CD8-positive, alpha-beta memory T cell (primary cell): Measurements from ENCODE around the gene QPCT. TPM values are rescaled to one million over a fixed set of nuclear protein-coding genes. Genes with fewer than 3 reads are reported as not detected.

Experiments
- CTCF ChIA-PET: fragments of 350-600 bp; sonication (Branson Sonifier 250); formaldehyde crosslinking; loops from one replicate; lab custom pipeline; 2021; ENCODE audit warnings: antibody characterized with exemption; lab: Charles Lee
- POLR2A ChIA-PET: fragments of 350-600 bp; sonication (Branson Sonifier 250); formaldehyde crosslinking; loops from one replicate; lab custom pipeline; 2021; ENCODE audit warnings: antibody characterized with exemption; lab: Charles Lee
- DNase-seq, 5 donors: peaks; one replicate each; pipeline versions ENCODE4 v3.0.0 to v3.0.0-alpha.2; 2020 to 2022; ENCODE audit warnings: mixed read lengths in 1 of 5
- H3K27ac ChIP-seq: one replicate; pipeline ENCODE4 v1.7.0; 2013; ENCODE audit warnings: low read depth, mild to moderate bottlenecking, low read length, moderate library complexity
- H3K27me3 ChIP-seq: 2 replicates; pipeline ENCODE4 v1.7.0; 2013; ENCODE audit warnings: low read length, mild to moderate bottlenecking; ENCODE audit not compliant: insufficient read depth, poor library complexity, severe bottlenecking
- H3K36me3 ChIP-seq: 2 replicates; pipeline ENCODE4 v1.7.0; 2013; ENCODE audit warnings: mild to moderate bottlenecking, low read length, moderate library complexity; ENCODE audit not compliant: insufficient read depth
- H3K4me1 ChIP-seq: 2 replicates; pipeline ENCODE4 v1.7.0; 2013; ENCODE audit warnings: mild to moderate bottlenecking, low read length, moderate library complexity; ENCODE audit not compliant: insufficient read depth
- H3K4me3 ChIP-seq: 2 replicates; pipeline ENCODE4 v1.7.0; 2013; ENCODE audit warnings: mild to moderate bottlenecking, low read length
- H3K9me3 ChIP-seq: 2 replicates; pipeline ENCODE4 v1.7.0; 2013; ENCODE audit warnings: mild to moderate bottlenecking, low read length
- H3K27ac Mint-ChIP-seq, 8 donors: one replicate each; pipeline ENCODE4 v1.8.0; 2020 to 2021; ENCODE audit warnings: mixed read lengths in 8 of 8, mild to moderate bottlenecking in 6 of 8, inconsistent platforms in 3 of 8, moderate library complexity in 3 of 8
- H3K27me3 Mint-ChIP-seq, 2 donors: one replicate each; pipeline ENCODE4 v1.8.0; 2020 to 2021; ENCODE audit warnings: mixed read lengths in 2 of 2, mild to moderate bottlenecking in 1 of 2, moderate library complexity in 1 of 2
- H3K36me3 Mint-ChIP-seq, 3 donors: one replicate each; pipeline ENCODE4 v1.8.0; 2020 to 2021; ENCODE audit warnings: mixed read lengths in 3 of 3, inconsistent platforms in 1 of 3, mild to moderate bottlenecking in 1 of 3
- H3K4me1 Mint-ChIP-seq, 3 donors: one replicate each; pipeline ENCODE4 v1.8.0; 2020 to 2021; ENCODE audit warnings: mixed read lengths in 3 of 3, inconsistent platforms in 1 of 3, mild to moderate bottlenecking in 1 of 3
- H3K4me3 Mint-ChIP-seq, 7 donors: one replicate each; pipeline ENCODE4 v1.8.0; 2020 to 2021; ENCODE audit warnings: mixed read lengths in 7 of 7, mild to moderate bottlenecking in 6 of 7, moderate library complexity in 4 of 7, inconsistent platforms in 2 of 7
- H3K9me3 Mint-ChIP-seq, 5 donors: one replicate each; pipeline ENCODE4 v1.8.0; 2020 to 2022; ENCODE audit warnings: mixed read lengths in 5 of 5, mild to moderate bottlenecking in 3 of 5, moderate library complexity in 2 of 5, inconsistent platforms in 1 of 5
- polyA plus RNA-seq: library from polyadenylated mRNA; unstranded; fragments of 300-500 nt; fragmentation: Illumina TruSeq; gene quantifications from one replicate; pipeline ENCODE4 v1.2.3, GENCODE V29; 2021
- total RNA-seq, 2 experiments: library from RNA; stranded (reverse); gene quantifications; one replicate each; pipeline ENCODE4 v1.2.3, GENCODE V29; 2021

The QPCT gene
- total and polyA plus RNA-seq, 3 experiments from 2014 or later, result 0.26 to 4.2 (median 3.9) TPM

GRCh38 chr2:37321029-37321682, 23.3 kb upstream of the QPCT start:
- Histone ChIP-seq H3K27me3 (no peaks in the 10 kb centered on the region), H3K9me3 (no peaks in the 10 kb centered on the region), H3K36me3 (no peaks in the 10 kb centered on the region), H3K4me3 (no peak overlapping the region), H3K27ac (no peak overlapping the region), H3K4me1 (peaks cover 20% of the 10 kb centered on the region)
- POLR2A ChIA-PET, result interaction anchor here (0.9 kb wide), 1 partner anchor 165 kb away, joined by 3 read pairs; no protein-coding TSS in a partner anchor
- H3K36me3 Mint-ChIP-seq, result peaks cover 0 to 12% (median 0%) of the 10 kb centered on the region in 3 donors
- no peaks in the 10 kb centered on the region for H3K9me3 Mint-ChIP-seq
- peak overlapping the region in 2 of 7 donors; percentile 37 to 71 for H3K4me3 Mint-ChIP-seq
- peak overlapping the region in 5 of 8 donors; percentile 11 to 46 (median 40) for H3K27ac Mint-ChIP-seq
- DNase-seq, result no peak
- peaks cover 56 to 75% (median 74%) of the 10 kb centered on the region in 3 donors for H3K4me1 Mint-ChIP-seq
- H3K27me3 Mint-ChIP-seq, result peaks cover 0 to 5% of the 10 kb centered on the region in 2 donors
- CTCF ChIA-PET, result no interaction called here

DNA sequence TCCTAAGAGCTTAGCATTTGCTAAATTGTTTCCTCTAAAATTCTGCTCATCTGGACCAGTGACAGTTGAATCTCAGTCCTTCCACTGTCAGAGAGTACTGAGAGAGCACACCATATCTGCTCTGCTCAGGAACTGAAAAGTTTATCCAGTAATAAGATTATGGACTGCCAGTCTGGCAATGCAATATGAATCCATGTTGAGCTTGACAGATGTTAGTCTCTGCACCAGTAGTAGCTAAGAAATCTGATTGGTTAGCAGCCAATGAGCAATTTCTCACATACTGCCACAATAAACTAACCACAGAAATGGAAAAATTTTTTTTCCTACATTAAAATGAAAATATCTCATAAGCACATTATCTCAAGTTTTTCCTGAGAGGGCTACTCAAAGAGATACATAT, 22.1 kb upstream of the QPCT start:
- POLR2A ChIA-PET, result no interaction called here

GRCh38 chr2:37323176-37323780, 21.2 kb upstream of the QPCT start:
- CTCF ChIA-PET, result interaction anchor here (1.0 to 2.8 kb wide), 3 partner anchors 11 to 67 kb away, joined by 3 to 7 read pairs (median 3); no protein-coding TSS in a partner anchor
- H3K9me3 ChIP-seq, result no peaks in the 10 kb centered on the region
- Mint-ChIP-seq H3K36me3 (peaks cover 0 to 5% (median 0%) of the 10 kb centered on the region in 3 donors), H3K27ac (peak overlapping the region; percentile 87 to 99 (median 98)), H3K27me3 (peaks cover 5 to 6% of the 10 kb centered on the region in 2 donors), H3K4me3 (peak overlapping the region; percentile 88 to 100 (median 99)), H3K9me3 (no peaks in the 10 kb centered on the region), H3K4me1 (peaks cover 50 to 63% (median 60%) of the 10 kb centered on the region in 3 donors)
- no peaks in the 10 kb centered on the region for H3K36me3 ChIP-seq
- POLR2A ChIA-PET, result interaction anchor here (0.6 to 2.5 kb wide), 2 partner anchors 92 to 265 kb away, joined by 3 to 7 read pairs; partner anchors contain the start of genes CEBPZ and NDUFAF7
- H3K27ac ChIP-seq, result peak overlapping the region; percentile 66
- no peaks in the 10 kb centered on the region for H3K27me3 ChIP-seq
- H3K4me3 ChIP-seq, result peak overlapping the region; percentile 61
- H3K4me1 ChIP-seq, result peaks cover 19% of the 10 kb centered on the region
- DNase-seq, result no peak

More for the DNA sequence above, 22.1 kb upstream of the QPCT start:
- peaks cover 20% of the 10 kb centered on the region for H3K4me1 ChIP-seq
- H3K4me3 ChIP-seq, result no peak overlapping the region
- Mint-ChIP-seq H3K4me1 (peaks cover 54 to 72% (median 68%) of the 10 kb centered on the region in 3 donors), H3K27ac (peak overlapping the region in 2 of 8 donors; percentile 57 to 98), H3K9me3 (no peaks in the 10 kb centered on the region), H3K27me3 (peaks cover under 1 to 5% of the 10 kb centered on the region in 2 donors), H3K4me3 (peak overlapping the region in 5 of 7 donors; percentile 12 to 99 (median 21)), H3K36me3 (peaks cover 0 to 5% (median 0%) of the 10 kb centered on the region in 3 donors)
- H3K9me3 ChIP-seq, result no peaks in the 10 kb centered on the region
- no peak for DNase-seq
- H3K36me3 ChIP-seq, result no peaks in the 10 kb centered on the region
- H3K27ac ChIP-seq, result no peak overlapping the region
- no peaks in the 10 kb centered on the region for H3K27me3 ChIP-seq
- CTCF ChIA-PET, result interaction anchor here (1.3 to 2.8 kb wide), 2 partner anchors 10 to 68 kb away, joined by 3 to 7 read pairs; no protein-coding TSS in a partner anchor

GRCh38 chr2:37323781-37324535, 20.5 kb upstream of the QPCT start:
- Histone ChIP-seq H3K27ac (peak overlapping the region; percentile 66), H3K27me3 (no peaks in the 10 kb centered on the region), H3K4me1 (peaks cover 16% of the 10 kb centered on the region), H3K36me3 (no peaks in the 10 kb centered on the region), H3K4me3 (peak overlapping the region; percentile 61), H3K9me3 (no peaks in the 10 kb centered on the region)
- Mint-ChIP-seq H3K27me3 (peaks cover 6 to 8% of the 10 kb centered on the region in 2 donors), H3K9me3 (no peaks in the 10 kb centered on the region), H3K4me3 (peak overlapping the region; percentile 88 to 100 (median 99)), H3K27ac (peak overlapping the region; percentile 87 to 99 (median 98)), H3K4me1 (peaks cover 45 to 56% (median 53%) of the 10 kb centered on the region in 3 donors), H3K36me3 (peaks cover 0 to 5% (median 0%) of the 10 kb centered on the region in 3 donors)
- CTCF ChIA-PET, result interaction anchor here (0.6 to 2.8 kb wide), 3 partner anchors 12 to 127 kb away, joined by 3 to 7 read pairs (median 3); no protein-coding TSS in a partner anchor
- peak in 4 of 5 donors; percentile 38 to 62 (median 58) for DNase-seq
- POLR2A ChIA-PET, result interaction anchor here (0.6 to 2.5 kb wide), 3 partner anchors 92 to 357 kb away, joined by 3 to 7 read pairs (median 5); partner anchors contain the start of genes CEBPZ and NDUFAF7

DNA sequence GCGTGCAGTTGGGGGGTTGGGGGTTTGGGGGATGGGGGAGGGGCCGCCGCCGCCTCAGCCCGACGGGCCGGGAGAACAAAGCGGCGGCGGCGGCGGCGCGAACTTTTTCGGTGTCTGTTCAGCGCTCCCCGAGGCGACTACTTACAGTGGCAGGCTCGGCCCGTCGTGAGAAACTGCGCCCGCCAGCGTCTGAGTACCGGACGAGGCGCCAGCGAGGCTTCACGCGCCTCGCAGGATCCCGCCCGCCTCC, 20.0 kb upstream of the QPCT start:
- H3K4me1 ChIP-seq, result peaks cover 16% of the 10 kb centered on the region
- no peaks in the 10 kb centered on the region for H3K9me3 ChIP-seq
- Mint-ChIP-seq H3K4me1 (peaks cover 41 to 54% (median 51%) of the 10 kb centered on the region in 3 donors), H3K4me3 (peak overlapping the region in 6 of 7 donors; percentile 57 to 89 (median 70)), H3K9me3 (no peaks in the 10 kb centered on the region), H3K27me3 (peaks cover 6 to 8% of the 10 kb centered on the region in 2 donors), H3K27ac (peak overlapping the region in 2 of 8 donors; percentile 33 to 55), H3K36me3 (peaks cover 0 to 5% (median 0%) of the 10 kb centered on the region in 3 donors)
- DNase-seq, result peak in 2 of 5 donors; percentile 68 to 84
- H3K27me3 ChIP-seq, result no peaks in the 10 kb centered on the region
- ChIA-PET POLR2A (interaction anchor here (1.7 to 2.5 kb wide), 2 partner anchors 93 to 357 kb away, joined by 5 to 7 read pairs; partner anchors contain the start of genes CEBPZ and NDUFAF7), CTCF (interaction anchor here (0.6 to 2.8 kb wide), 2 partner anchors 12 to 126 kb away, joined by 3 to 7 read pairs; no protein-coding TSS in a partner anchor)
- H3K27ac ChIP-seq, result no peak overlapping the region
- no peaks in the 10 kb centered on the region for H3K36me3 ChIP-seq
- H3K4me3 ChIP-seq, result no peak overlapping the region

- Histone ChIP-seq H3K4me1 (peaks cover 16% of the 10 kb centered on the region), H3K27me3 (no peaks in the 10 kb centered on the region), H3K4me3 (peak within 1 kb of the TSS; percentile 70), H3K9me3 (no peaks in the 10 kb centered on the region), H3K36me3 (no peaks in the 10 kb centered on the region), H3K27ac (peak within 1 kb of the TSS; percentile 66)
- DNase-seq, result peak in 4 of 5 donors; percentile 57 to 71 (median 65)
- peak within 1 kb of the TSS; percentile 88 to 100 (median 99) for H3K4me3 Mint-ChIP-seq
- peaks cover 0 to 5% (median 0%) of the 10 kb centered on the region in 3 donors for H3K36me3 Mint-ChIP-seq
- CTCF ChIA-PET, result interaction anchor here (0.6 to 2.8 kb wide), 4 partner anchors 13 to 125 kb away, joined by 3 to 7 read pairs (median 3); no protein-coding TSS in a partner anchor
- H3K27ac Mint-ChIP-seq, result peak within 1 kb of the TSS; percentile 87 to 99 (median 98)
- H3K27me3 Mint-ChIP-seq, result peaks cover 6 to 8% of the 10 kb centered on the region in 2 donors
- H3K4me1 Mint-ChIP-seq, result peaks cover 36 to 49% (median 46%) of the 10 kb centered on the region in 3 donors
- H3K9me3 Mint-ChIP-seq, result no peaks in the 10 kb centered on the region
- POLR2A ChIA-PET, result interaction anchor here (1.7 to 2.5 kb wide), 2 partner anchors 93 to 358 kb away, joined by 5 to 7 read pairs; partner anchors contain the start of genes CEBPZ and NDUFAF7
These were observed 19.4 kb upstream of the QPCT start, which contains the start of gene PRKD3 for GRCh38 chr2:37324786-37325624. TSS of gene PRKD3 (minus strand) at chr2:37324833. CDS start at chr2:37316524, 8,309 bp downstream.
